HepG2 (cell line): ENCODE data around the gene AMIGO3.

ENCODE experiments used
- ASH2L ChIP-seq: fragments of 300-600, 200-600 bp; sonication (generic); IDR thresholded peaks from 2 replicates; pipeline ENCODE4 v1.7.0; 2017; ENCODE audit warnings: low read depth, mild to moderate bottlenecking, moderate library complexity, mixed read lengths, low read length; ENCODE audit not compliant: insufficient read length
- CBX5 ChIP-seq: sonication (generic); formaldehyde crosslinking; IDR thresholded peaks from 2 replicates; pipeline ENCODE4 v1.4.0; 2020; ENCODE audit warnings: missing genetic modification reagents, borderline replicate concordance
- GATAD2A ChIP-seq: IDR thresholded peaks from 2 replicates; pipeline ENCODE4 v1.6.1; 2016
- RARA ChIP-seq: IDR thresholded peaks from 2 replicates; pipeline ENCODE4 v1.6.1; 2016; ENCODE audit warnings: missing genetic modification reagents, missing compliant biosample characterization

DNA sequence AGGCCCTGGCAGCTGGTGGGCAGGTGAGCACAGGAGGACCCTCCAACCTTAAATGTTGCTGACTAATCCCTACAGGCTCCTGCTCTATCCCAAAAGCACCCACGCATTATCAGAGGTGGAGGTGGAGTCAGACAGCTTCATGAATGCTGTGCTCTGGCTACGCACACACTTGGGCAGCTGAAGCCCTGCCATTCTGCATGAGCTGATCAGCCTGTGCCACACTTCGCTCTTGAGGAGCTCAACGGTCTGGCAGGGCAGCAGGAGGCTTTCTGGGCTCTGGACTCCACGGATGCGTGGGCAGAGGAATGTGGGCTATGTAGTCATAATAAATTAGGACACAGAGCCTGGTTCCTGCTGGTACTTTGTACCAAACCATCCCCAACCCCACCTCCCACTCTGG lies 36.3 kb downstream of the AMIGO3 start:
- no peak for TF ChIP-seq GATAD2A (CRISPR knock-in tag)
- TF ChIP-seq RARA (CRISPR knock-in tag), result no peak
- no peak for TF ChIP-seq CBX5 (CRISPR knock-in tag)
- TF ChIP-seq ASH2L, result no peak
